Calu3 (cell line): Measurements from ENCODE around the gene WBP1. TPM values are rescaled to one million over a fixed set of nuclear protein-coding genes. Genes with fewer than 3 reads are reported as not detected.

Experiments
- Bru-seq: library from RNA; stranded (reverse); fragments of 400-500 nt; gene quantifications from one replicate; lab custom pipeline; 2021; lab: Mats Ljungman, UMichigan
- BruChase-seq, 2 experiments: library from RNA; stranded (reverse); fragments of 400-500 nt; gene quantifications; one replicate each; lab custom pipeline; 2021; lab: Mats Ljungman, UMichigan
- BruUV-seq: library from RNA; stranded (reverse); fragments of 400-500 nt; replicated peaks from 2 replicates; lab custom pipeline; 2021; lab: Mats Ljungman, UMichigan
- CTCF ChIA-PET: fragments of 300-600 bp; sonication (Branson Sonifier 250); formaldehyde crosslinking; loops from one replicate; lab custom pipeline; 2022; ENCODE audit warnings: antibody characterized with exemption; lab: Charles Lee
- DNase-seq: peaks from one replicate; pipeline ENCODE4 v3.0.0; 2022
- H3K27ac Mint-ChIP-seq: one replicate; pipeline ENCODE4 v1.8.0; 2022; ENCODE audit warnings: mixed read lengths; ENCODE audit not compliant: unreplicated experiment
- H3K27me3 Mint-ChIP-seq: one replicate; pipeline ENCODE4 v1.8.0; 2022; ENCODE audit warnings: mixed read lengths; ENCODE audit not compliant: unreplicated experiment
- H3K36me3 Mint-ChIP-seq: one replicate; pipeline ENCODE4 v1.8.0; 2022; ENCODE audit warnings: mild to moderate bottlenecking, moderate library complexity, mixed read lengths; ENCODE audit not compliant: insufficient read depth, unreplicated experiment
- H3K4me1 Mint-ChIP-seq: one replicate; pipeline ENCODE4 v1.8.0; 2022; ENCODE audit warnings: mild to moderate bottlenecking, low read depth, mixed read lengths; ENCODE audit not compliant: unreplicated experiment
- H3K4me3 Mint-ChIP-seq: one replicate; pipeline ENCODE4 v1.8.0; 2022; ENCODE audit warnings: mild to moderate bottlenecking, low read depth, moderate library complexity, mixed read lengths; ENCODE audit not compliant: unreplicated experiment
- H3K9me3 Mint-ChIP-seq: one replicate; pipeline ENCODE4 v1.8.0; 2022; ENCODE audit warnings: low read depth, mixed read lengths; ENCODE audit not compliant: unreplicated experiment
- intact Hi-C: fragments of 100-400 bp; cut with micrococcal nuclease; formaldehyde crosslinking; loops from one replicate; pipeline ENCODE4 v1.10.0; 2022; ENCODE audit not compliant: unreplicated experiment
- long read RNA-seq: library from polyadenylated mRNA; stranded (forward); transcript quantifications from one replicate; pipeline ENCODE4 v2.0.0, GENCODE V29; 2022
- total RNA-seq: library from RNA; stranded (reverse); gene quantifications from 2 replicates; pipeline ENCODE4 v1.2.3, GENCODE V29; 2022
- TF ChIP-seq, protein P1 (sequence below): fragments of 200-600 bp; IDR thresholded peaks from one replicate; pipeline ENCODE4 v1.8.0; 2022; ENCODE audit warnings: antibody characterized with exemption; ENCODE audit not compliant: unreplicated experiment

The WBP1 gene
- total RNA-seq (61.6 and 63.7 TPM in 2 replicates), Bru-seq, nascent RNA (percentile 69 among the genes with signal in this experiment), BruChase-seq, experiment 1, labeled RNA remaining after a 6-hour chase (percentile 94 among the genes with signal in this experiment), BruChase-seq, experiment 2, labeled RNA remaining after a 2-hour chase (percentile 86 among the genes with signal in this experiment)
- long read RNA-seq, transcript WBP1-201 (4 exons, 1,294 nt), result major isoform, 32 of 62 reads
- long read RNA-seq, transcript WBP1-208 (4 exons, 765 nt), result minor isoform, 11 of 62 reads
- long read RNA-seq, partial matches to known transcripts, result 2 of 62 reads
- long read RNA-seq, other reads (novel, unspliced or antisense), result 13 of 62 reads

DNA sequence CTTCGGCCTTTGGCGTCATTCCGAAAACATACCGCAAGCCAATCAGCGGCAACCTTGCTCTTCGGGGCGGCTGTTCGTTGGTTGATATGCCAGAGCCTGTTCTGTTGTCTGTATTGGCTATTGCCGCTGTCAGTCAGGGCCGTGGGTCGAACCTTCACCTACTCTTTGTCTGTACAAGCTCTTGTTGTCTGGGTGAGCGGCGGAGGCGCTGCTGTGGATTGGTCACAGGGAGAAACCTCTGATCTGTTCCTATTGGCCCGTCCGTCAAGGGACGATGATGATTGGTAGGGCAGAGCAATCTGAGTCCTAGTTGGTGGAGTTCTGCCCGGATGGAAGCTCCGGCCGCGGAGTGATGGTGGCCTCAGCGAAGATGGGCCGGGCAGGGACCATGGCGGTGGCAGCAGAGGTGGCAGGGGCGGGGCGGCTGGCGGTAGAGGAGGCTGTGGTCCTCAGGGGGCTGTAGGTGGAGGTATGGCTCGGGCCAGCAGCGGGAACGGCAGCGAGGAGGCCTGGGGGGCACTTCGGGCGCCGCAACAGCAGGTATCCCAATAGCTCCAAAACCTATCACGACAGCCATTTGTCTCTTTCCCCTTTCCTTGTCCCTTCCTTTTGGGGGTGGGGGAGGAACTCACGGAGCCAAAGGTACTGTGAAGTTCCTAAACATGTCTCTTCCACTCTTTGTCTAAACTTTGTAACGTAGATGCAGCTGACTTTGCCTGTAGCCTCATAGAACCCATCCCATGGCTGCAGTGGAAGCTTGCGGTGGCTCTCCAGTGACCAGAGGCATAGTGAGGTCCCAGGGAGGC is at the start of gene WBP1:
Gene WBP1, plus strand, starts transcription at position 307 of the 806 bp plus-strand sequence. Its CDS starts 165 bp downstream, at position 472.
- Mint-ChIP-seq H3K36me3 (peaks cover 86% of the 10 kb centered on the region), H3K27ac (peak within 1 kb of the TSS; percentile 94), H3K4me1 (peaks cover 42% of the 10 kb centered on the region), H3K4me3 (peak within 1 kb of the TSS; percentile 83), H3K27me3 (peaks cover 3% of the 10 kb centered on the region), H3K9me3 (no peaks in the 10 kb centered on the region)
- peak; percentile 98 for DNase-seq
- TSS peak; percentile 45 for BruUV-seq
- CTCF ChIA-PET, result interaction anchor here (0.8 to 1.4 kb wide), 5 partner anchors 14 to 74 kb away, joined by 3 to 5 read pairs (median 4); partner anchors contain the start of genes CCDC142 and TTC31
- TF ChIP-seq, protein P1, sequence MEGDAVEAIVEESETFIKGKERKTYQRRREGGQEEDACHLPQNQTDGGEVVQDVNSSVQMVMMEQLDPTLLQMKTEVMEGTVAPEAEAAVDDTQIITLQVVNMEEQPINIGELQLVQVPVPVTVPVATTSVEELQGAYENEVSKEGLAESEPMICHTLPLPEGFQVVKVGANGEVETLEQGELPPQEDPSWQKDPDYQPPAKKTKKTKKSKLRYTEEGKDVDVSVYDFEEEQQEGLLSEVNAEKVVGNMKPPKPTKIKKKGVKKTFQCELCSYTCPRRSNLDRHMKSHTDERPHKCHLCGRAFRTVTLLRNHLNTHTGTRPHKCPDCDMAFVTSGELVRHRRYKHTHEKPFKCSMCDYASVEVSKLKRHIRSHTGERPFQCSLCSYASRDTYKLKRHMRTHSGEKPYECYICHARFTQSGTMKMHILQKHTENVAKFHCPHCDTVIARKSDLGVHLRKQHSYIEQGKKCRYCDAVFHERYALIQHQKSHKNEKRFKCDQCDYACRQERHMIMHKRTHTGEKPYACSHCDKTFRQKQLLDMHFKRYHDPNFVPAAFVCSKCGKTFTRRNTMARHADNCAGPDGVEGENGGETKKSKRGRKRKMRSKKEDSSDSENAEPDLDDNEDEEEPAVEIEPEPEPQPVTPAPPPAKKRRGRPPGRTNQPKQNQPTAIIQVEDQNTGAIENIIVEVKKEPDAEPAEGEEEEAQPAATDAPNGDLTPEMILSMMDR, result no peak
- intact Hi-C loops, result no loop called here

DNA sequence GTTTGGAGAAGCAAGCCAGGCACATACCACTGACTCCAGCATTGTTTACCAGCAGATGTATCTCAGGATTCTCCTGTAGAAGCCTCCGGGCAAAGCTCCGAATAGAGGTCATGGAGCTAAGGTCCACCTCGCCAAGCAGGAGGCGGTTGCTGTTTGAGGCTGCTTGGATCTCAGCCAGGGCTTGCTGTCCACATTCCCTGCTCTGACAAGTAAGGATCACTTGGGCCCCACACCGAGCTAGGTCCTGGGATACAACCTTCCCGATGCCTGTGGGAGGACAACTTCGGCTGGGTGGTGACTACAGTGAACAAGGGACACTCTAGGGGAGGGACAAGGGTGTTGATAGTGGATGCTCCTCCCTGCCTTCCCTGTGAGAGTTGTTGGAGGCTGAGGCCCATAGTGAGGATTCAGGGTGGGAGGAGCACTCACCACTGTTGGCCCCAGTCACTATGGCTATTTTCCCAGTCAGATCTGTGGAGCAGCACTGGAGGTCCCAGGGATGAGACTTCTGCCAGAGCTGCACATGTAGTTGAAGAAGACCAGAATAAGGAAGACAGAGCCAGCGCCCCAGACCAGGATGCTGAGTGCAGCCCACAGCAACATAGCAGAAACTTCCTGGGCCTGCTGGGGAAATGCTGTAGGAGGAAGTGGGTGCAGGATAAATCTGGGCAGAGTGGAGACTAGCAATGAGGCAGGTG is 45.1 kb upstream of the WBP1 start:
- Mint-ChIP-seq H3K9me3 (peaks cover 2% of the 10 kb centered on the region), H3K4me1 (peaks cover 17% of the 10 kb centered on the region), H3K27me3 (peaks cover 37% of the 10 kb centered on the region), H3K27ac (no peak overlapping the region), H3K36me3 (peaks cover 8% of the 10 kb centered on the region), H3K4me3 (no peak overlapping the region)
- DNase-seq, result no peak
- TF ChIP-seq, protein P1, result no peak
- CTCF ChIA-PET, result no interaction called here
- intact Hi-C loops, result no loop called here
- no TSS peak for BruUV-seq

DNA sequence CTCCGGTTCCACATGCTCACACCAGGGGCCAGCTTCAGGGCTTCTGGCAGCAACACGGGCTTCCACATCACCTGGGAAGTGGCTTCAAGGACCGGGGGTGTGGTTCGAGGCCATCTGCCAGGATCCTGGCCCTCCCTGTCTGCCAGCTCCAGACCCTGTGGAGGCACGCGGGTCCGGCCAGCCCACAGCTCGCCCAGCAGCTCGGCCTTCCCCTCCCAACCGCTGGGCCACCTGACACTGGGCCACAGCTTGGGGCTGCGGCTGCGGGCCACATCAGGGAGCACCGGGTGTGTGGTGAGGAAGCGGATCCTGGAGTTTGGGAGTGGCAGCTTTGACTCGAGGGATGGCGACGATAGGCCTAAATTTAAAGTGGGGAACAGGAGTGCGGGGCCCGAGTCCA is 43.8 kb upstream of the WBP1 start:
- H3K27ac Mint-ChIP-seq, result peak overlapping the region; percentile 76
- H3K4me1 Mint-ChIP-seq, result peaks cover 17% of the 10 kb centered on the region
- BruUV-seq, result no TSS peak
- TF ChIP-seq, protein P1, result no peak
- no peaks in the 10 kb centered on the region for H3K9me3 Mint-ChIP-seq
- no peak for DNase-seq
- CTCF ChIA-PET, result no interaction called here
- intact Hi-C loops, result no loop called here
- H3K27me3 Mint-ChIP-seq, result peaks cover 28% of the 10 kb centered on the region
- peaks cover 8% of the 10 kb centered on the region for H3K36me3 Mint-ChIP-seq
- H3K4me3 Mint-ChIP-seq, result peak overlapping the region; percentile 70
